GM19023 (cell line): ENCODE data around the gene SLC51B.
"Not testable (repeated sequence)": the region's sequence is repeated elsewhere in the genome, so short reads cannot be mapped to it uniquely, and the experiment has no call there.

Experiments used
- ATAC-seq: cut with Tn5 transposase; IDR thresholded peaks from one replicate; pipeline ENCODE4 v1.9.1; 2021; ENCODE audit warnings: mild to moderate bottlenecking, moderate library complexity; ENCODE audit not compliant: unreplicated experiment

SLC51B gene

GRCh38 chr15:65082303-65082953 lies 37.2 kb downstream of the SLC51B start:
- no peak for ATAC-seq

GRCh38 chr15:65083262-65083701 lies 38.1 kb downstream of the SLC51B start:
- ATAC-seq = no peak

- no peak for ATAC-seq
These were observed 39.5 kb downstream of the SLC51B start for GRCh38 chr15:65084500-65085206.

GRCh38 chr15:65085207-65085753 lies 40.1 kb downstream of the SLC51B start:
- no peak for ATAC-seq

DNA sequence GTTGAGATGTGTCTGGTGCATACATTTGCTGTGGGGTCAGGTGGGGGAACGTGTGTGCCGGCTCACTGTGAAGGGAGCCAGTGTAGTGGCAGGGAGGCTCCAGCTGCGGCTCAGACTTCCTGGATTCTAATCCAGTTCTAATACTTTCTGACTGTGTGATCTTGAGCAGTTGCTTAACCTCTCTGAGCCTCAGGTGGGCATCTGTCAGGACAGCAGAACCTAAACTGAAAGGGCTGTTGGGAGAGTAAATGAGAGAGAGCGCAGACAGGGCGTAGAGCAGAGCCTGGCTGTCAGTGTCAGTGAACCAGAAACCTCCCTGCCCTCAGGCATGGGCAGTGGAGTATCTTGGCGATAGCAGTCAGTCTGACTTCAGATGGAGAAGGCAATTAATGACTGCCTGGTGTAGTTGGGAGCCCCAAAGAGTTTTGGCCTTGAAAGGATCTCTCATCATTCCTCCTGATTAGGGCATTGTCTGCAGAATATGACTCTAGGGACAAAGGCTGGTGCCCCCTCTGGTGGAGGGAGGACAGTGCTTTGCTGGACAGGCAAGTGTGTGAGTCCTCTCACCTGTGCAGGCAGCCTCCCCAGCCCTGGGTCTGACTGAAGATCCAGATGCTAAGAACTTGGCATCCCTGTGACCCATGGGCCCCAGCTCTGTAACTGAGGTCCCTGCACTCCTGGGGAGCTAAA lies 40.9 kb downstream of the SLC51B start:
- no peak for ATAC-seq

DNA sequence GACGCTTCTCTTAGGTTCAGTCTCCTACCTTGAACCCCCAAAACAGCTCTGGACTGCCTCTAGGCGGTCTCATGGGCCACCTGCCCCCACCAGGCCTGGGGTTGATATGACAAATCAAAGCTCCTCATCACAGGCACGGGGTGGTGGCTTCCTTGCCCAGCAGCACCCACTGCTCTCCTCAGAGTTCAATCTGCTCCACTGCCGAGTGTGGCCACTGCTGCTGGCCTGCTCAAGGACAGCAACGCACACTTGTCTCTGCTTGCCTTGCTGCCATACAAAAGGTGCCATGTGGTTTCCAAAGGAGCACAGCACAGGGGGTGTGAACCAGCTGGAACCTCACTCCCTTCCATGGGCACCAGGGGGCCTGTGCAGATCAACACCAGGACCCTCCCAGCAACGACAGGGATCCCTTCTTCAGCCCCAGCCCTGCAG lies 41.5 kb downstream of the SLC51B start:
- no peak for ATAC-seq

- no peak for ATAC-seq
These were observed 42.2 kb downstream of the SLC51B start for GRCh38 chr15:65087411-65087810.

DNA sequence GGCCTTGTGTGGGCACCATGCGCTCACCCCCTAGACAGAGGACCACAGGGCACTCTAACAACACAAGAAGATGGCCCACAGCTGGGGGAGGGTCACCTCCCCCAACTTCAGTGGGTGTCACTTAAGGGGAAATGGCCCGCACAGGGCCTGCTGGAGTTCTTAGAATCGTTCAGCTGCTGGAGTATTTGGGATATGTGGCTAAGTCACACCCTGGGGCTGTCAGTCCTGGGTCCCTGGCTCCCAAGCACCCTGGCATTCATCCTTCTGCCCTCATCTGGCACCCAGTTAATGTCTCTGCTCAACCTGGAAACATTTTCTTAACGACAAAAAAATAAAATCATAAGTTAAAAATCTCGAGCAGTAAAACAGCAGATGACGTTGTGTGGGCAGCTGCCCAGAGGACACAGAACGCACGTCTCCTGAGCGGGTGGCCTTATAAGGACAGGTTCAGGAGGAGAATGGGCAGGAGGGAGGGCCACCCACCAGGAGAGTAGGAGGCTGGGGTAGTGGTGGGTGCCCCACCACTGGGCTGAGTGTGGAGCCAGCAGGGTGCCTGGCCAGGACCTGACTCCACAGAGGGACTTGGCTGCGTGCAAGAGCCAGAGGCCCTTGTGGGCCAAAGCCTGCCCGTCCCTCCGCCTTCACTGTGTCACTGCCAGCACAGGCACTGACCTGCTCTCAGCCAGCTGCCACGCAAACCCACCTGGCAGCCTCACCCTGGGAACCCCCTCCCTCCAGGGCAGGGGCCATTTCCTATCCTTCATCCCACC lies 42.9 kb downstream of the SLC51B start:
- no peak for ATAC-seq

GRCh38 chr15:65088643-65089021 lies 43.4 kb downstream of the SLC51B start:
- ATAC-seq = no peak

DNA sequence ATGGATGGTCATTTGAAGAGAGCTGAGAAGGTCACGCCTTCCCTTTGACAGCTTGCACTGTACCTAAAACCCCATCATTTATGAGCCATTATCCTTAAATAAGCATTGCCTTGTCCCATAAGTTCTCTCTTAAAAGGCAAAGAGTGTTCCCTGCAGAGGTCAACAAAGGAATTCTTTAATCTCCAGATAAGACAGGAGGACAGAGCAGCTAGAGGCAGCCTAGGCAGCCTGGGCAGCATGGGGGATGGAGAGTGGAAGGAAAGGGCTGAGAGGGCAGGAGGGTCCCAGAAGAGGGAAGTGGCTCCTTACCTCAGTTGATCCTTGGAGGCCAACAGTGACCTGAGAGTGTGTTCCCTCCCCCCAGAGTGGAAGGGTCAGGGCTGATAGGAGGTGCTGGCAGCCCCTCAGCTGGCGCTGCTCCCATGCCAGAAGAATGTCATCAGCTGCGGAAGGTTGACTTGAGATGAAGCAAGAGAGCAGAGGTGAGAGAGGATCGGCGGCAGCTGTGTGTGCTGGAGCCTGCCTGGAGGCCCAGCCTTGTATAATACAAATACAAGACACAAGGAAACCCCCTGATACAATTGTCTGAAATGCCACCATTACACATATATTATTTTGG lies 44.1 kb downstream of the SLC51B start:
- ATAC-seq = no peak

- ATAC-seq = no peak
These were observed 47.0 kb downstream of the SLC51B start for GRCh38 chr15:65091946-65092770.

DNA sequence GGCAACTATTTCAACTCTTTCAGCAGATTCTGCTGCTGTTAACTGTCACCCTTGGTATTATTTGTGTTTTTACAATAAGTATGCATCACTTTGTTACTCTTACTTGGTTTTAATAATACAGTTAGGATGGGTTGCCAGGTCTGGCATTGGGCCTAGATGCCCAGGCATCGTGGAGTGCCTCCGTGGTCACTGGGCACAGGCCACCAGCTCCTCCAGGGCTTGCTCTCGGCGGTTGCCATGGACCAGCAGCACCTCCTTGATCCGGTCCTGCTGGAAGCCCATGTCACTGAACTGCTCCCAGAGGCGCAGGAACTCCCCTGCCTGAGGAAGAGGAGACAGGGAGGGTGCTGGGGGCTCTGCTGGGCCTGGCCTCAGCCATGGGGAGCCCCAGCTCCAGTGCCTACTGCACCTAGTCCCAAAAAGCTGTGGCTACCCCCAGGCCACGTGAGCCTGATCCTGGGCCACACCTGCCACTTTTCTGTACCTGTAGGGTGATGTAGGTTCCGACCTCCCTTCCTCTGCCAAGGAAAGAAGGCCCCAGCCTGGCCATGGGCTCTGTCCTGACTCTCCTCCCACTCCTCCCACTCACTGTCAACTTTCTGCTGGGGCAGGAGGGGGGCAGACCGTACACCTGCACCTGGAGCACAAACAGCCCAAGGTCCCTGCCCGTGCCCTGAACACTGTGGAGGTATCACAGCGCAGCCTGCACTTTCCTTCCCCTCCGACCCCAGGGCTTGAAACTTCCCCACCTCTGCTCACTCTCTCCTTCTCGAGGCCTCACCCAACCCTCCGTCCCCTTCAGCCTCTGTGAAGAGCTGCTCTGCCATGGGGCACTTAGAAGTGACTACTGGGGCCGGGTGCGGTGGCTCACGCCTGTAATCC lies 48.0 kb downstream of the SLC51B start:
- ATAC-seq = no peak

GRCh38 chr15:65093793-65094170 lies 48.6 kb downstream of the SLC51B start:
- ATAC-seq = not testable (repeated sequence)

GRCh38 chr15:65094294-65094995 lies 49.3 kb downstream of the SLC51B start:
- ATAC-seq = no peak

DNA sequence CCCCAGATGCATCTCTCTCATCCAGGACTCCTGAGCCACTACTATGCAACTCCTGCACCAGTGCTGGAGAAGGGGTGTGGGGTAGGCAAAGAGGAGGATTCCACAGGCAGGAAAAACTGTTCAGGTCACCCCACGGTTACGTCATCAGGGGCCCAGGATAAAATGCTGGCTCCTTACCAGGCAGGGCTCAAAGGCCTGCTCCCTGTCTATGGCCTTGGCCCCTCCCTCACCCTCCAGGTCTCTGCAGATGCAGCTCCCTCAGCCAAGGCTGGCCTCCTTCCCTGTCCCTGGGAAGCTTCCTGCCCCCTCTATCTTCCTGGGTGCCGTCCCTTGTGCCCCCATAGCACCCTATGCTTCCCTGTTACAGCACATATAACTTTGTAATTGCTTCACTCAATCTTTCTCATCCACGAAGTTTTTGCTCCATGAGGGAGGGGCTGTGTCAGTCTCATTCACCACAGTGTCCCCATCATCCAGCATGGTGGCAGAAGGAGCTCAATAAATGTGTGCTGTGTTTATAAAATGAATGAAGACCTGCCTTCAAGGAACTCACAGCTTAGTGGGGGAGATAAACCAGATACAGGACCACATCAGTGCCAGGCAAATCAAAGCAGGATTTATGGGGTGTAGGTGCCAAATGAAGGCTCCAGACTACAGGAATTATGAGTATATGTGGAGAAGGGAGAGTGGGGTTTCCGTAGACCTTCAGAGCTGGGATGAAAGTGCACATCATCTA lies 50.0 kb downstream of the SLC51B start:
- no peak for ATAC-seq

DNA sequence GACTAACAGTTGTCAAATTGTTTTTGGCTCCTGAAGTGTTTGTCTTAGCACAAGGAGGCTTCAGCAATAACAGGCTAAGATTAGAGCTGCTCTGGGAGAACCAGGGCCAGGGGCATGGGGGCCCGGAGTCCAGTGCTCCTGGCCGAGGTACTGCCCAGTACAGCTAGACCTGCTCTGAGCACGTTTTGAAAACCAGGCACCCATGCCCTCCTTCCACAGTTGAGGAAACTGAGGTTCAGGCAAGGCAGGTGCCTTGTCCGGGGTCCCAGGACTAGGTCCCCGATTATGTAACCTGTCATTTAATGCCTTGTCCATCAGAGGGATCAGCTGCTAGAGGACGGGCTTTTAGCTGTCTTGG lies 50.5 kb downstream of the SLC51B start:
- no peak for ATAC-seq
